NOMO-1 treated with dmso at 0.1 percent for 144 hours (cell line): ENCODE measurements around the gene NUBP2.

Source experiments
- DNase-seq: peaks from one replicate; lab custom pipeline; 2025; ENCODE audit not compliant: unreplicated experiment; lab: John Stamatoyannopoulos, UW

NUBP2 gene, protein sequence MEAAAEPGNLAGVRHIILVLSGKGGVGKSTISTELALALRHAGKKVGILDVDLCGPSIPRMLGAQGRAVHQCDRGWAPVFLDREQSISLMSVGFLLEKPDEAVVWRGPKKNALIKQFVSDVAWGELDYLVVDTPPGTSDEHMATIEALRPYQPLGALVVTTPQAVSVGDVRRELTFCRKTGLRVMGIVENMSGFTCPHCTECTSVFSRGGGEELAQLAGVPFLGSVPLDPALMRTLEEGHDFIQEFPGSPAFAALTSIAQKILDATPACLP

DNA sequence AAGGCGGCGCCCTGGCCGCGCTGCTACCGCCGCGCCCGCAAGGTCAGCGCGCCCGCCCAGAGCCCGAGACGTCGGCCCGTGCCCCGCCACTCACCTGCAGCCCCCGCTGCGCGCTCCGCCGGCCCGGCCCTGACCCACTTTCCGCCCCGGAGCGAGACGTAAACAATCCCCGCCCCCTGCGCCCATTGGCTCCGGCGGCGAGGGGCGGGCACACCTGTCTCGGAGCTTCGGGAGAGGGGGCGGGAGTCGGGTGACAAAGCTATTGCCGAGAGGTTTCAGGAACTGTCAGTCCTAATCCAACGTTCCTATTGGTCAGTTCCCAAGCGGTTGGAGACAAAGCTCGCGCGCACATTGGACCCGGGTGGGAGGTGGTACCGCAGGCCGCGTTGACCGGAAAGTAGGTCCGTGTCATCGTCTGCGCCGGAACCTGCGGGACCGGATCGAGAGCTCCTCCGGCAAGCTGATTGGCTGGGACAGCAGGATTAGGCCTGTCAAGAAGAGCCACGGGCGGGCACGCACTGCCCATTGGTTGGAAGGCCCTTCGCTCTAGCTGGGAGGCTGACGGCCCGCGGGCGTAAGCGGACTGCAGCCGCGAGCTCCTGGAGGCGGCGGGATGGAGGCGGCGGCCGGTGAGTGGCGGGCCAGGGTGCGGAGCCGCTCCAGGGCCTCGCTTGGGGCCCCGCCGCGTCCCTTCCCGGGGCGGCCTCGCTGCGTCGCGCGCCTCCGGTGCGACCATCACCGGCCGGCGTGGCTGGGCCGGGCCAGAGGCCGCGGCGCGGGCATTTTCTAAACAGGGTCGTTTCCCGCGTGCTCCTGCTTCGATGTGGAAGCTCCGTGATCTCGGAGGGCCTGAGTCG, at the start of gene NUBP2, which contains the start of gene SPSB3:
TSS of gene NUBP2 (plus strand) at position 553 of the 857 bp plus-strand sequence. CDS start at position 614, 61 bp downstream.
TSS of gene SPSB3 (minus strand) at position 164 of the 857 bp plus-strand sequence. CDS start 1,088 bp downstream, outside the sequence.
- peak; percentile 99 for DNase-seq

DNA sequence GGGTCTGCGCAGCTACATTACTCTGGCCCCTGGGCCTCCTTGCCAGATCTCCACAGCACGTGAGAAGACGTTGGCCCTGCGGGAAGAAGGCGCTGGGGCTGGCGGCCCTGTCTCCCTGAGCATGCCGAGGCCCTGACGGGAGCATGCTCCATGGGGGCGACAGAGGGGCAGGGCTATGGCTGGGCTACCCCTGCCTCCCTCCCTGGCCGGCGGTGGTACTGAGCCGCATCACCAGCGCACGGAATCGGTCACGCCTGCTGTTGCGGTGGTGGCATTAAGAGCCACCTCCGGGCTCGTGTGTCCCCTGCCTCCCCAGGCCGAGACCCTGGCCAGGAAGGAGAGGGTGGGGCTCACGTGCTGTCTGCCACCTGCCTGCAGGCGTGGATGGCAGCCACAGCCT, 48.6 kb upstream of the NUBP2 start:
- DNase-seq: no peak

DNA sequence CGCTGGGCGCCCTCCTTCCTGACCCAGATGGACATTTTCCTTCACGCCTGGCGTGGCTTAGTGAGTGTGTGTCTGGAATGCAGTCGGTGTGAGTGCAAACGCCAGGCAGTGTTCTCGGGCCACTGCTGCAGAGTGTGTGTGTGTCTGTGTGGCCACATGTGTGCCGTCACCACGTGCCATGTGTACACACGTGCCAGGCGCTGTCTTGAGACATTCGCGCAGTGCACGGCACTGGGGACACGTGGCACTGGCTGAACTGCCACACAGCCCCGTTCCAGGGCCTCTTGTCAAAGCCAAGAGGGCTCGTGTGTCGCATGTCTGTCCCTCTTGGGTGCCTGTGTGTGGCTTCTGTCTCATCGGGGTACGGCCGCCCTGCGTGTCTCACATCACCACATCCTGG, 47.9 kb upstream of the NUBP2 start:
- DNase-seq: no peak

DNA sequence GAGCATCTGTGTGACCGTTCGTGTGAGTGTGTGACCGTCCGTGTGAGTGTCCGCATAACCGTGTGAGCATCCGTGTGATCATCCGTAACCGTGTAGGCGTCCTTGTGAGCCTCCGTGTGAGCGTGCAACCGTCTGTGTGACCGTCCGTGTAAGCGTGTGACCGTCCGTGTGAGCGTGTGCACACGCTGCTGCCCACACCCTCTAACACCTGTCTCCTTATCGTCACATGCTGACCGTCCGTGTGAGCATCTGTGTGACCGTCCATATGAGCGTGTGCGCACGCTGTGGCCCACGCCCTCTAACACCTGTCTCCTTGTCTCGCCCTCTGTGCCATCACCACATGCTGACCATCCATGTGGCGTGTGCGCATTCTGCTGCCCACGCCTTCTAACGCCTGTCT, 42.5 kb upstream of the NUBP2 start:
- no peak for DNase-seq

DNA sequence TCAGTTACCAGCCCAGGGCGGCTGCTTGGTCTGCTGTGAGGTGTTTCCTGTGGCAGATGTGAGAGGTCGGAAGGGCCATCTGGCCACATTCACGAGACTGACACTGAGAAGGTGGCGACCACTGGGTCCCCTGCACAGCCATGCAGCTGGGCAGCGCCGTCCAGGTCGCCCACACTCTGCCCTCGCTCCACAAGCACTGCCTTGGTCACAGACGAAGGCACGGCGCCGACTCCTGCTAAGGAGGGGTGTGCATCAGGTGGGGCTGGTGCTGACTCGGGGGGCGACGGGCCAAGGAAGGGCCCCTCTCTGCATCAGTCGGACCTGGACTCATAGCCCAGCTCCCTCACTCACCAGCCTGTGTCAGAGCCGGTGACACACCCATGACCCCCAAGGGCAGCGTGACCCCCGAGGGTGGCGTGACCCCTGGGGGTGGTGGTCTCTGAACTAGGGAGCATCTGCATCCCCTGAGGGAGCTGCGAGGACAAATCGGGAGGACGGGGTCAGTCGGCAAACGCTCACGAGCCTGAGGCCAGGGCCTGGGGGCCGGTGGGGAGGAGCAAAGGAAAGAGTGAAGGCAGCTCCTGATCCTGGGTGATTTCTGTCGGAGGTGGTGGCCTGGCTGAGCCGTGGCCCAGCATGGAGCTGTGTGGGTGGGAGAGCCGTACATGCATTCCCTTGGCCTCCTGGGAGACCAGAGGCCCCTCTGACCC, 41.8 kb upstream of the NUBP2 start:
- DNase-seq: no peak

DNA sequence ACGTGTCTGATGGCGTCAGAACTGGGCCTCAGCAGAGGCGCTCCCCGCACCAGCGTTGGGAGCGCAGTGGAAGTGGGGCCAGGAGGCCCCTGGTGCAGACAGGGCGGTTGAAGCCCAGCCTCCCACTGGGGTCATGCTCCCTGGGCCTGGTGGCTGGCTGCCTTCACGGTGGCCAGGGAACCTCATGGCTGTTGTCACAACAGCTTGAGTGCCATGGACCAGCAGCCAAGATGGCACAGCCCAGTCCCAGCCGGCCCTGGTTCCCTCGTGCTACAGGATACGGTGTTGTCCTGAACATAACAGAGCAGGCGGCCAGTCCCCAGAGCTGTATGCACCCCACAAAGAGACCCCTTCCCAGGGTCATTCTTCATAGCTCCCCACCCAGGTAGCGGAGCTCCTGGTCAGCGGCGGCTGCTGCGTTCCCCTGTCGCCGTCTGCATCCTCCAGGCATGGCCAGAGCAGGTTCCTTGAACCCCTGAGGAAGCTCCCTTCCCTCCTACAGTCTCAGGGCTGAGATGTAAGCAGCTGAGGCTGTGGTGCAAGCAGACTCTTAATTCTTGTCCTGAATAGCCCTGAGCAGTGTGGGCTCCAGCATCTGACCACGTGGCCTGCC, 41.1 kb upstream of the NUBP2 start:
- no peak for DNase-seq

DNA sequence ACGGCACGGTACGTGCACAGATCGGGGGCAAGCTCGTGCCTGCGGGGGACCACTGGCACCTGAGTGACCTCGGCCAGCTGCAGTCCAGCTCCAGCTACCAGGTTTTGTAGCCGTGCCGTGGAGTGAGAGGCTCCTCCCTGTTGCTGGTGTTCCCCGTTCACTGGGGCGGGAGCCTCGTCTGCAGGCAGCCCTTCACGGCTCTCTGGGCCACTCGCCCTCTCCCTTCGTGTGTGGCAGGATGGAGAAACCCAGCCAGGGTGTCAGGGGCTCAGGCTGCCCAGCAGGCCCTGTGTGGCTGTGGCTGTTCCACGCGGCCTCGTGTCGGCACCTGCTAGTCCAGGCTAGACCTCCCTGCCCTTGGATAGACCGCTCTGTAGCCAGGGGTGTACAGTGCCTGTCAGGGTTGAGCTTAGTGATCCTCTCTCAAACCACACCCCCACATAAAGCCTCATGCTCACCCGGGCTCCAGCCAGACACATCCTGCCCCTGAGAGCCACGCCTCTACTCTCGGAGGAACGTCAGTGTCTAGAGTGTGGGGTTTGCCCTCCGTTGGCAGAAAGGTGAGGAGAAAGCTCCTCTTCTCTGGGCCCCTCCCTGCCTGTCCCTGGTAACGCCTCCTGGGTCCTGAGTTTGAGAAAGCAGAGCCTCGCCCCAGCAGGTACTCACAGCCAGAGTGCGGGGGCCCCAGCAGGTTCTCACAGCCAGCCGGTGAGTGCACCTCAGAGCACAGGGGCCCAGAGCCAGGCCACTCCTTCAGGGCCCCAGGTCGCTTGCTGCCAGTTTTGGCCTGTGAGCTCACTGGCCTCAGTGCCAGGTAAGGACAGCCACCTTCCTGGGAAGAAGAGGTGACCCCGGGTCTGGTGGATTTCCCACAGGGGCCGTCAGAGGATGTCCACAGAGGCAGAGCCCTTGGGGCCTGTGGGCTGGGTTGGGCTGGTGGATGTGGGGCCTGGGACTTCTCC, 39.1 kb upstream of the NUBP2 start:
- DNase-seq: no peak

DNA sequence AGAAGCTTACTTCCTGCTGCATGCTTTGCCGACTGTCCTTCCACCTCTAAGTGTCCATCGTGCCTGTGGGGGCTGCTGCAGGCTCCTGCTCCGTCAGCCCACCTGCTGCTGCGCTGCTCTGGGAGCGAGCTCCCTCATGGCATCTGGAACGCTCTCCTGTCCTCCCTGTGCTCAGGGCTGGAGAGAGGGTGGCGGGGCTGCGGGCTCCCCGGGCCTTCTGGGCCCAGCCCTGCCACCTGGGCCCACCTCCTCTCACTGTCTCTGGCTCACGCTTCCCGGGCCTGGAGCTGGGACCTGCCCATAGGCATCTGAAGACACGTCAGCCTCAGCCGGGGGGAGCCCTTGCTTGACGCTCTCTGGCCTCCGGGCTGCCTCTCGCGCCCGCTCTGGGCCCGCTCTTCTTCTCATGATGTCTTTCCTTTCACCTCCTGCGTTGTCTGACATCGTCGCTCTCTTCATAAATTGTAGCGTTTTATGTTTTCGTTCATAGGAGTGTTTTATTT, 38.4 kb upstream of the NUBP2 start:
- no peak for DNase-seq

DNA sequence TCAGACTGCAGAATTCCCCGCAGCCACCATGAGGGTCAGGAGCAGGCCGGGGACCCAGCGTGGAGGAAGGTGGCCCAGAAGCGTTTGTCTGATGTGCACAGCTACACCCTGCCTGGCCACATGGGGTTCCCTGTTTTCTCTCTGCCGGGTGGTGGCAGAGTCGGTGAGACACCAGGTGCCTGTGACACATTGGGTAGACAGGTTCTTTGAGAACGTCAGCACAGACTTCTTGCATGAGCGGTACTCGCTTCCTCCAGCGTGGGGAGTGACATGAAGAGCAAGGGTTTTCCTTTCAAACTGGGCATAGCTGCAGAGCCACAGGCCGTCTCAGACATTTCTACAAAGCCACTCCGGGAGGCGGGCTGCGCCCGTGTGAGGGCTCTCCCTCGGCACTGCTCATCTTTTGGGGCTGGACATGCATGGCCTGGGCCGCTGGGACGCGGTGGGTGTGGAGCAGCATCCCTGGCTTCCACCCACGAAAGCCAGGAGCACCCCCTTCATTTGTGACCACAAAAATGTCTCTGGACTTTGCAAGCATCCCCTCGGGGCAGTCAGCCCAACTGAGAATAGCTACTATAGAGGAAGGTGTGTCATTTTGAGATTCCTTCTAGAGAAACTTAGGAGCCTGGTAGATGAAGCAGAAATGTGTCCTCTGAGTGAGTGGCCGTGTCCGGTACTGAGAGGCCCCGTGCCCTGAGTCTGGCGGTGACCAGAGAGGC, 37.4 kb upstream of the NUBP2 start:
- DNase-seq: no peak

DNA sequence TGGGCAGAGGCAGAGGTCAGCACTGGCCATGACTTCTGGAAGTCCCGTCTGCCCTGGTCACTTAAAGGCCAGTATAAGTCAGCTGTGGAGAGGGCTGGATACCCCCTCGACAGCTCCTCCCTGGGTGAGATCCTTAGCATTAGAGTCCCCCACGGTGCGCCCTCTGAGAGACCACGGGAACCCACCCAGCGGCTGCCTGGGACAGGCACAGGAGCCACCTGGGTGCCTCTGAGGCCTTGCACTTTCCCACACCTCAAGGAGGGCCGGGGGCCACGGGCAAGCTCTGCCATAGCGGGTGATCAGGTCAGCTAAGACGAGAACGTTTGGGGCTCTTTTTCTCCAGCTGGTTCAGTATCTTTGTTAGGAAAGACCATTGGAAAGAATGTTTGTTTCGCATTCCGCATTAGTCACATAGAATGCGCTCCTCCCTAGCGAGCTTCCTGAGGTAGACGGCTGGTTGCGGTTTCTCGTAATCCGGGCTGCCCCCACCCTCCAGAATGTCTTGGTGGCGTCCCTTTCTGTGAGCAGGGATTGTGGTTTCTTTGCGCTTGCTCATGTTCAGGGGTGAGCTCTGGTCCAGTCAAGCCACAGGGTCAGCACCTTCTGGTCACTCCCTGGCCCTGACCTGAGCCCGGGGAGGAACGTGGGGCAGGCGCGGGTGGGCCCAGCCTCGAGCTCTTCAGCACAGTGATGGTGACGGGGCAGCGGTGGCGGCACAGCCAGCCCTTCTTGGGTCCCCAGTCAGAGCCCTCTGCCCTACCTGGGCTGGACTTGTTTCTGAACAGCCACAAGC, 36.7 kb upstream of the NUBP2 start:
- no peak for DNase-seq

DNA sequence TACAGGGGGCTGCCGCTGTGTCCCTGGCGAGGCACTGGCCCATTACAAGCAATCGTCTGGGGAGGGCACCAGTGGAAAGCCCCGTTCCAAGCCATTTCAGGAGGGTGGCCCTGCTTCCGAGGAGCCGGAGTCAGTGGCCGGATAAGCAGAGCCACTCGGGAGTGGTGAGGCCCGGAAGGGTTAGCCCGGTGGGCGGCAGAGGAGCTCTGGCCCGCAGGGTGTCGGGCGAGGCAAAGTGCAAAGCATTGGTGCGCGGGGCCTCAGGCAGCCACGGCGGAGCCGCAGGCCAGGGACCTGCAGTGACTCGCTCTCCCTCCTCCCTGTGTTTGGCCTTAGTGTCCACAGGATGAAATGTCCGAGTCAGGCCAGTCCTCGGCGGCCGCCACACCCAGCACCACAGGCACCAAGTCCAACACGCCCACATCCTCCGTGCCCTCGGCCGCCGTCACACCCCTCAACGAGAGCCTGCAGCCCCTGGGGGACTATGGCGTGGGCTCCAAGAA, 36.0 kb upstream of the NUBP2 start:
- DNase-seq: no peak

DNA sequence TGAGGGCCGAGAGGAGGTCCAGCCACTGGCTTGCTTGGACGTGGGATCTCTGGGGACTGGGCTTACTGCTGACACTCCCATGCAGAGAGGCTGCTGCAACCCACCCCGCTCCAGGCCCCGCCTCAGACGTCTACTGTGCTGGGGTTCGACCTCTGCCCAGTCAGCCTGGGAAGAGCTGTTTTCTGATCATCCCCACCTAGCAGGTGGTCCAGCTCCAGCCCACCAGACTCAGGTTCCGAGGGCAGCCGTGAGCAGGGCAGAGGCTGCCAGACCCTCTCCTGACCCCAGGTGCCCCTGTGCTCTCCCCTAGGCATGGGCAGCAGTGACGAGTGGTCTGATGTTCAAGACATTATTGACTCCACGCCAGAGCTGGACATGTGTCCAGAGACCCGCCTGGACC, 34.8 kb upstream of the NUBP2 start:
- DNase-seq: no peak

DNA sequence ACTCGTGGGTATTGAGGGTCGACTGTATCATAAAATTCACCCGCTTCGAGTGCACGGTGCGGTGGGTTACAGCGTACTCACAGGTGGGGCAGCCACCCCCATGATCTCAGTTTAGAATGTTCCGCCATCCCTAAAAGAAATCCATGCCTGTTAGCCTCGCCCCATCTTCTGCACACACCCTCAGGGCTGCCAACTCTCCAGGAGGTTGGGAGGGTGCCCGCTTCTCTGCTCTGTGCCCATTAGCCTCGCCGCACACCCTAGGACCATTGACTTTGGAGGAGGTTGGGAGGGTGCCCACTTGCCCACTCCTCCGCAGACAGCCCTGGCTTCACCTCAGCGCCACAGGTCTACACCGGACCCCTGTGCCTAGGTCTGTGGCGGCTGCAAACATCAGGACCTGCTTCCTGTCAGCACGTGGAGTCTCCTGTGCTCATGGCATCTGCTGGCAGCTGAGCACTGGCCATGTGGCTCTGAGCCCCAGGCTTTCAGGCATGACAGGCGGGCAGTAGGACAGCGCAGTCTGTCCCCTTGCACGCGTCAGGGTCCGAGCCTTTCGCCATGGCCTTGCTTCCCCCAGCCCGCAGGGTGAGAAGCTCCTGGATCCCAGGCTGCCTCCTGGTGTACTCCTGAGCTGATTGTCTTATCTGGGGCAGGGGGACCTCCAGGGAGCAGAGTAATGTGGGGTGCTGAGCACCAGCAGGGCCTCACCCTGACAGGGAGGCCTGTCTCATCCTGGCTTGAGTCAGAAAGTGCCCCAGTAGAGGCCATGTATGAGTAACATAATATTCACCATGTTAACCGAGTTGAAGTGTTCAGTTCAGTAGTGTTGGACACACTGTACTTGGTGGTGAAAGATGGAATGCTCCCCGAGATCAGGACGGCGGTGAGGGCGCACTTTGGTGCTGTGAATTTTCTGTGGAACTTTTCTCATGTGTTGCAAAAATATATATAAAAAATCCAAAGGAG, 33.3 kb upstream of the NUBP2 start:
- DNase-seq: no peak

DNA sequence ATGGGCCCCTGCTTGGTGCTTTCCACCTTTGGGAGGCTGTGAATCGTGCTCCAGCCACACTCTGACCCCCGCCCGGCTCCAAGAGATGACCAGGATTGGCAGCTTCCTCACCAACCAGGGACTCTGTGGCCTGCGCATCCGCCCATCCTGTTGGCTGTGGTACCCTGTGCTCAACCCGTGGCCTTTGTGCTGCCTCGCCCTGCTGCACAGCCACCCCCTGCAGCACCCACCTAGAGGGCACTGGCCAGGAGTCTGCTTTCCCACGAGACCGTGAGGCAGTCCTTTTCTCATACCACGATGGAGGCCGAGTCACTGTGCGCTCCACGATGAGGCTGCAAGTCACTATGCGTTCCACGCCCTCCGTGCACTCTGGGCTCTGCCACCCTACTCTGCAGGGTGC, 30.8 kb upstream of the NUBP2 start:
- no peak for DNase-seq

DNA sequence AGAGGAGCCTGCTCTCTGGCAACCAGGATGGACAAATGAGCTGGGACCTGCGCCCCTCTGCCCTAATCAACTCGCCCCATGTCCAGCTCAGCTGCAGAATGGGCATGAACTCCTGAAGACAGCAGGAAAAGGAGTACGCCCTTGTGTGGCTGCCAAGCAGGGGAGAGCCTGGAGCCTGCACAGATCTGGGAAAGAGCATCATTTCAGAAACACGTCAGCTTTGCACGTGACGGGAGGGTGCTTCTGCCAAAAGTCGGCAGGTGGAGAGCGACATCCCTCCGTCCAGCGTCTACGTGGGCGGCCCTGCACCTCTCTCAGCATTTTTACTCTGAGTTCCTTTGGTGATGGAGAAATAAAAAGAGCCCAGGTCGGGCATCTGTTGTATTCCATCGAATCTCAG, 29.9 kb upstream of the NUBP2 start:
- DNase-seq: no peak

DNA sequence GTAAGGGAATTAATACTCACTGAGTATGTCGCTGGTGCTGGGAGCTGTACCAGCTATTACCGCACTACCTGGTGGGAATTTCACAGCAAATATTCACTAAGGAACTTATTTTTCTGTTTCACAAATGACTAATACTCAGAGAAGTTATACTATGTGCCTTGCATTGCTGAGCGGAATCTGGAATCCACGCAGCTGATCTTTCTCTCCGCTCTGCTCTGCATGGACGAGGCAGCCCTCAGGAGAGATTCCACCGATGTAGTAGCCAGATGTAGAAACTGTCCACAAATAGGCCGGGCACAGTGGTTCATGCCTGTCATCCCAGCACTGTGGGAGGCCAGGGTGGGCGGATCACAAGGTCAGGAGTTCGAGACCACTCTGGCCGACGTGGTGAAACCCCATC, 28.6 kb upstream of the NUBP2 start:
- no peak for DNase-seq
